ENCODE data around the gene CAMSAP3.
A peak's percentile ranks its signal among the peaks of the same experiment; 100 is the strongest.

Gene CAMSAP3

DNA sequence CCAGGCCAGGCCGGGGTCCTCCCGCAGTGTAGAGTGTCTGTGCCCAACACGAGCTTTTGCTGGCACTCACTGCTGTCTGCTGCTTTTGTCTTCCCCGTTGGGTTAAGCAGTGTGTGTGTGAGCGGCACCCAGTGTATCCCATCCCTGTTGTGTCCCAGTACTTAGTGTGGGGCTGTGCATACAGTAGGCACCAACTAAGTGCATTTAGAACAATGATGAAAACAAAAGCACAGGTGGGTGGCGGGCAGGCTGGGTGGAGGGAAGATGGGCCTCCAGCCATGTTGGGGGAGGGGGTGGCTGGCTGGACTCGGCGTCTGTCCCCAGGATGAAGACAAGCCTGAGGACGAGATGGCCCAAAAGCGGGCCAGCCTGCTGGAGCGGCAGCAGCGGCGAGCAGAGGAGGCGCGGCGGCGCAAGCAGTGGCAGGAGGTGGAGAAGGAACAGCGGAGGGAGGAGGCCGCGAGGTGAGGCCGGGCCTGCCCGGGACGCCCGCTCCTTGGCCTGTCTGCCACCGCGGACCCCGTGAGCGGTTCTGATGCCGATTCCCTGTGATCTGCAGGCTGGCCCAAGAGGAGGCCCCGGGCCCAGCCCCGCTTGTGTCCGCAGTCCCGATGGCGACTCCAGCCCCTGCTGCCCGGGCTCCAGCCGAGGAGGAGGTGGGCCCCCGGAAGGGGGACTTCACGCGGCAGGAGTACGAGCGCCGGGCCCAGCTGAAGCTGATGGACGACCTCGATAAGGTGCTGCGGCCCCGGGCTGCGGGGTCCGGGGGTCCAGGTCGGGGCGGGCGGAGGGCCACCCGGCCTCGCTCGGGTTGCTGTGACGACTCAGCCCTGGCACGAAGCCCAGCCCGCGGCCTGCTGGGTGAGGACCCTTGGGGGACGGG lies 19.4 kb downstream of the CAMSAP3 start:
- TF ChIP-seq, protein P1, sequence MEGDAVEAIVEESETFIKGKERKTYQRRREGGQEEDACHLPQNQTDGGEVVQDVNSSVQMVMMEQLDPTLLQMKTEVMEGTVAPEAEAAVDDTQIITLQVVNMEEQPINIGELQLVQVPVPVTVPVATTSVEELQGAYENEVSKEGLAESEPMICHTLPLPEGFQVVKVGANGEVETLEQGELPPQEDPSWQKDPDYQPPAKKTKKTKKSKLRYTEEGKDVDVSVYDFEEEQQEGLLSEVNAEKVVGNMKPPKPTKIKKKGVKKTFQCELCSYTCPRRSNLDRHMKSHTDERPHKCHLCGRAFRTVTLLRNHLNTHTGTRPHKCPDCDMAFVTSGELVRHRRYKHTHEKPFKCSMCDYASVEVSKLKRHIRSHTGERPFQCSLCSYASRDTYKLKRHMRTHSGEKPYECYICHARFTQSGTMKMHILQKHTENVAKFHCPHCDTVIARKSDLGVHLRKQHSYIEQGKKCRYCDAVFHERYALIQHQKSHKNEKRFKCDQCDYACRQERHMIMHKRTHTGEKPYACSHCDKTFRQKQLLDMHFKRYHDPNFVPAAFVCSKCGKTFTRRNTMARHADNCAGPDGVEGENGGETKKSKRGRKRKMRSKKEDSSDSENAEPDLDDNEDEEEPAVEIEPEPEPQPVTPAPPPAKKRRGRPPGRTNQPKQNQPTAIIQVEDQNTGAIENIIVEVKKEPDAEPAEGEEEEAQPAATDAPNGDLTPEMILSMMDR (IDR thresholded peaks at IDR 0.05; ENCODE audit: low read depth, low read length), result no peak
- DNase-seq, result no peak
- Histone ChIP-seq H3K27me3 (no peaks in the 10 kb centered on the region), H3K4me3 (ENCODE audit: low read depth, low read length) (no peak overlapping the region), H3K36me3 (peaks cover 21% of the 10 kb centered on the region), H3K4me1 (peaks cover 24% of the 10 kb centered on the region), H3K9me3 (no peaks in the 10 kb centered on the region)

DNA sequence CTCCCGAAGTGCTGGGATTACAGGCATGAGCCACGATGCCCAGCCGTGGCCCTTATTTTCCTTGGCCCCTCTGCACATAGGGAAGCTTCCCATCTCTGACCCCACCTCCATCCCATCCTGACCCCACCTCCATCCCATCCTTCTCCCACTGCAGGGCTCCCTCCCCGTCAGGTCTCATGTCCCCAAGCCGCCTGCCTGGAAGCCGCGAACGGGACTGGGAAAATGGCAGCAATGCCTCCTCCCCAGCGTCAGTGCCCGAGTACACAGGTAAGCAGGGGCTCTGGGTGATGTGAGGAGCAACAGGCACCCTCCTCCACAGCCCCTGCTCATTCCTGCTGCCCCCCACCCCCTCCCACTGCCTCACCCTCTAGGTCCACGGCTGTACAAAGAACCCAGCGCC lies 21.5 kb downstream of the CAMSAP3 start:
- TF ChIP-seq, protein P1 (IDR thresholded peaks at IDR 0.05; ENCODE audit: low read depth, low read length), result no peak
- no peak overlapping the region for H3K4me3 ChIP-seq (ENCODE audit: low read depth, low read length)
- no peak for DNase-seq
- peaks cover 39% of the 10 kb centered on the region for H3K36me3 ChIP-seq
- H3K4me1 ChIP-seq, result peaks cover 30% of the 10 kb centered on the region
- H3K27me3 ChIP-seq, result no peaks in the 10 kb centered on the region
- H3K9me3 ChIP-seq, result no peaks in the 10 kb centered on the region

DNA sequence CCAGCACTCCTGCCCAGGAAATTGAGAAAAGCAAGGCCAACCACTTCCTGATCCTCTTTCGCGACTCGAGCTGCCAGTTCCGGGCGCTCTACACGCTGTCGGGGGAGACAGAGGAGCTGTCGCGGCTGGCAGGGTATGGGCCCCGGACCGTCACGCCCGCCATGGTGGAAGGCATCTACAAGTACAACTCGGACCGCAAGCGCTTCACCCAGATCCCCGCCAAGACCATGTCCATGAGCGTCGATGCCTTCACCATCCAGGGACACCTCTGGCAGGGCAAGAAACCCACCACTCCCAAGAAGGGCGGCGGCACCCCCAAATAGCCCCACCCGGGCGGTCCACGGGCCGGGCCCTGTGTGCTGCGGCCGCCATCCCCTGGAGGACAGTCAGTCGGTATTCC lies 22.1 kb downstream of the CAMSAP3 start:
- DNase-seq, result no peak
- TF ChIP-seq, protein P1 (IDR thresholded peaks at IDR 0.05; ENCODE audit: low read depth, low read length), result no peak
- peaks cover 45% of the 10 kb centered on the region for H3K36me3 ChIP-seq

DNA sequence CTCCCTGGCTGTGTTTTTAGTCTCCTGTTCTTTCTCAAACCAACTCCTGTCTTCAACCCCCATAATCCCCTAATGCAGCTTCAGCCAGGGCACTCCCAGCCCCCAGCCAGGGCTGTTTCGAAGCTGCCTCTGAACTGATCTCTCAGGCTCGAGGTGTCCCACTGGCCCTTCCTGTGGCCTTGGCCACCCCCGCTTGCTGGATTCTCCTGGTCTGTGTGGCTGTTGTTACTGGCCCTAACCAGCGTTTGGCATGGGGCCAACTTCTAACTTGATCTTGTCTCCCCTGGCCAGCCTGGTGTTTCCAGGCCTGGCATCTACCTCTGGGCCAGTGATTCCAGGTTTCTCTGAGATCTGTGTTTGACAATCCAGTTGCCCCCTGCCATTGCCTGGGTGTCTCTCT lies 22.7 kb downstream of the CAMSAP3 start:
- peak; percentile 90 for DNase-seq
- Histone ChIP-seq H3K27me3 (no peaks in the 10 kb centered on the region), H3K4me3 (ENCODE audit: low read depth, low read length) (peak overlapping the region; percentile 21), H3K4me1 (peaks cover 30% of the 10 kb centered on the region), H3K36me3 (peaks cover 51% of the 10 kb centered on the region), H3K9me3 (no peaks in the 10 kb centered on the region)
- TF ChIP-seq, protein P1 (IDR thresholded peaks at IDR 0.05; ENCODE audit: low read depth, low read length), result no peak

More for the DNA sequence above, 22.1 kb downstream of the CAMSAP3 start:
- Histone ChIP-seq H3K4me3 (ENCODE audit: low read depth, low read length) (peak overlapping the region; percentile 21), H3K27me3 (no peaks in the 10 kb centered on the region), H3K4me1 (peaks cover 30% of the 10 kb centered on the region), H3K9me3 (no peaks in the 10 kb centered on the region)

DNA sequence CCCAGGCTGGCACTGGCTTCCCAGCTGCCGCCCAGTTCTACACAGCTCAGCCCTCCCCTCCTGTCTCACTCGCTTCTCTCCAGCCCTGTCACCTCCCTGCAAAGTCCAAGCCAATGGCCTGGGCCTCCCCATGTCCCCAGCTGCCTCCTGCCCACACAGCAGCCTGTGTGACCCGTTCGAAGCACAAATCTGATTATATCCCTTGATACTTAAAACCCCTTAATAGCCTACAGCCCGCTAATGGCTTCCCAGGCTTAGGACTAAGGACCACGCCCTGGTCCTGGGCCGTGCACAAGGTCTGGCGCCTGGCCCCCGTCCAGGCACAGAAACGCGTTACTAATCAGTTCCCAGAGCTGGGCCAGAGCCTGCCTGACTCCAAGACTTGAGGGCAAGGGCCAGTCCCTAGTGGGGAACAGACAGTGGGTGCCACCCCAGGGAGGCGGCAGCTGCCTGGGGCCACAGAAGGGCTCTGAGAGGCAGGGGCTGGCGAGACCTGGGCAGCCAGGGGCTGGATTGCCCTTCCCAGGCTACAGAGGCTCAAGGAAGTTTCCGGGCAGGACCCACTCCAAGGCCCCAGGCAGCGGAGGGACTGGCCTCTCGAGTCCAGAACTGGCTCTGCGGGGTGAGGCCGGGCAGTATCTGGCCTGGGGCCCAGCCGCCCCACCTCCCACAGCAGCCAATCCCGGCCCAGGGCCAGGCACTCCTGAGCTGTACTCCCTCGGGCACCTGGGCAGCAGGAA lies 23.3 kb downstream of the CAMSAP3 start:
- peaks cover 54% of the 10 kb centered on the region for H3K36me3 ChIP-seq
- TF ChIP-seq, protein P1 (IDR thresholded peaks at IDR 0.05; ENCODE audit: low read depth, low read length), result no peak

More for the DNA sequence above, 23.3 kb downstream of the CAMSAP3 start:
- DNase-seq, result peak; percentile 92
- H3K4me3 ChIP-seq (ENCODE audit: low read depth, low read length), result peak overlapping the region; percentile 21
- no peaks in the 10 kb centered on the region for H3K9me3 ChIP-seq
- no peaks in the 10 kb centered on the region for H3K27me3 ChIP-seq
- peaks cover 30% of the 10 kb centered on the region for H3K4me1 ChIP-seq
